SK-N-MC (cell line): Measurements from ENCODE around the gene GMCL2.
A peak's percentile ranks its signal among the peaks of the same experiment; 100 is the strongest.

ENCODE experiments used
- DNase-seq: peaks from one replicate; pipeline ENCODE4 v3.0.0-alpha.2; 2011; ENCODE audit warnings: low read depth, low spot score
- H3K27ac ChIP-seq: fragments of 200-600 bp; sonication (generic); 2 replicates; pipeline ENCODE4 v1.5.1; 2016; ENCODE audit warnings: mixed run types
- H3K36me3 ChIP-seq: fragments of 200-600 bp; sonication (generic); 2 replicates; pipeline ENCODE4 v1.6.1; 2017; ENCODE audit warnings: antibody characterized with exemption, low read length, mixed read lengths; ENCODE audit not compliant: insufficient read depth
- H3K4me3 ChIP-seq: fragments of 200-600 bp; sonication (generic); 2 replicates; pipeline ENCODE4 v1.5.1; 2016
- H3K9ac ChIP-seq: fragments of 200-600 bp; sonication (generic); 2 replicates; pipeline ENCODE4 v1.8.0; 2017; ENCODE audit warnings: mixed run types, mixed read lengths; ENCODE audit not compliant: insufficient read length
- H3K9me3 ChIP-seq: fragments of 200-600 bp; sonication (generic); 2 replicates; pipeline ENCODE4 v1.6.1; 2017; ENCODE audit warnings: low read depth, mild to moderate bottlenecking, antibody characterized with exemption, low read length, moderate library complexity, mixed read lengths
- EZH2 ChIP-seq: fragments of 200-600 bp; sonication (generic); IDR thresholded peaks from one replicate; pipeline ENCODE4 v1.6.1; 2017; ENCODE audit warnings: antibody characterized with exemption
- FOXP2 ChIP-seq: optimal IDR thresholded peaks from 2 replicates; pipeline ENCODE3; 2011; ENCODE audit warnings: mild to moderate bottlenecking, moderate library complexity; ENCODE audit not compliant: insufficient read depth; ENCODE audit errors: extremely low read length, control extremely low read depth
- POLR2AphosphoS5 ChIP-seq: IDR thresholded peaks from 2 replicates; pipeline ENCODE4 v1.6.1; 2012; ENCODE audit warnings: mild to moderate bottlenecking, low read depth, low read length, borderline replicate concordance

GMCL2 gene

GRCh38 chr5:178189433-178189832 lies 2.3 kb upstream of the GMCL2 start:
- no peaks in the 10 kb centered on the region for H3K9me3 ChIP-seq
- no peak for DNase-seq
- H3K9ac ChIP-seq = no peak overlapping the region
- no peak overlapping the region for H3K4me3 ChIP-seq
- TF ChIP-seq FOXP2 (no peak), POLR2AphosphoS5 (no peak), EZH2 (no peak)
- H3K36me3 ChIP-seq = no peaks in the 10 kb centered on the region
- no peak overlapping the region for H3K27ac ChIP-seq

GRCh38 chr5:178186427-178186826 lies 744 bp downstream of the GMCL2 start:
- Histone ChIP-seq H3K36me3 (no peaks in the 10 kb centered on the region), H3K9me3 (no peaks in the 10 kb centered on the region), H3K4me3 (no peak overlapping the region), H3K9ac (no peak overlapping the region), H3K27ac (peak overlapping the region; percentile 74)
- TF ChIP-seq FOXP2 = no peak
- no peak for TF ChIP-seq EZH2
- no peak for TF ChIP-seq POLR2AphosphoS5
- no peak for DNase-seq

- no peak for TF ChIP-seq FOXP2
- no peak for TF ChIP-seq POLR2AphosphoS5
- H3K27ac ChIP-seq = no peak overlapping the region
- H3K9me3 ChIP-seq = no peaks in the 10 kb centered on the region
- H3K4me3 ChIP-seq = no peak overlapping the region
- no peak overlapping the region for H3K9ac ChIP-seq
- H3K36me3 ChIP-seq = no peaks in the 10 kb centered on the region
- DNase-seq = no peak
Observed at GRCh38 chr5:178182158-178182876, 4.9 kb downstream of the GMCL2 start.

DNA sequence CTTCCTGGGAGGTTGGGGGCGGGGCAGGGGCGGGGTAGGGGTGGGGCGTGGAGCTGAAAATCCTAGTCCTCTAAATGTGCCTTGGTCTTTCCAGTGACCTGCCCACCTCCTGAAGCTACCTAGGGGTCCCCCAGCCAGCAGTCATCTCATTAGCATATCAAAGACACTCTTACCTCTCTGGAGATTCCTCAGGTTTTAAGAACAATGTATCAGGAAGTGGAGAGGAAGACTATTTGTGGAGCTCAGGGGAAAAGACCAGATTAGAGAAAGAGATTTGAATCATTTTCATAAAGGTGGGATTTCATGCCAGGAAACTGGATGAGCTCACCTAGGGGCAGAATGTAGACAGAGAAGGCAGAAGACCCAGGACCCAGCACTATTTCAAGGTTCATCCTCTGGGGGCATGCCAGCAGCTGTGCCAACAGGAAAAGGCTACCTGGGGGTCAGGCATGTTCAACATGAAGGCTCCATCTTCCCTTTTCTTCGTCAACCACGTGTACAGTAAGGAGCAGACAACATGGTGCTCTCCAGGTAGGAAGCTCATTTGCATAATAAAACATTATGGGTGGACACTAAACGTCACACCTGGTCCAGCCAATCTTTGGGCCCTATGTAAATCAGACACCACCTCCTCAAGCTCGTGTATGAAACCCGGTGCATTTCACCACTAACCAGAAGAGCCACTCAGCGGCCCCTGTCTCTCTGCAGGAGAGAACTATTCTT lies 6.9 kb downstream of the GMCL2 start:
- no peaks in the 10 kb centered on the region for H3K9me3 ChIP-seq
- TF ChIP-seq POLR2AphosphoS5 (no peak), EZH2 (no peak), FOXP2 (no peak)
- DNase-seq = no peak
- no peak overlapping the region for H3K27ac ChIP-seq
- H3K36me3 ChIP-seq = no peaks in the 10 kb centered on the region
- no peak overlapping the region for H3K9ac ChIP-seq
- H3K4me3 ChIP-seq = no peak overlapping the region

DNA sequence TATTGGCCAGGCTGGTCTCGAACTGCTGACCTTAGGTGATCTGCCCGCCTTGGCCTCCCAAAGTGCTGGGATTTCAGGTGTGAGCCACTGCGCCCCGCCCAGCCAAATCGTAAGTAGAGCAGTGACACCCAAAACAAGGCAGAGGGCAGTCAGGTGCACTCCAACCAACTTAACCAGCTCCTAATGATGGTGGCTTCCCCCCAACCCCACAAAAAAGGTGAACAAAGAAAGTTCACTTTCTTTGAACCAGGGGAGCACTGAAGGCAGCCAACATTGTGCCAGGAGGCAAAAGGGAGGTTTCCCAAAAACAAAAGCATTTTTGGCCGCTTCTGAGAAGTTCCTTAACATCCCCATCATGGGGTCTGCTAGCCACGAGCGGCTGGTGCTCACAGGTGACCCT lies 9.6 kb downstream of the GMCL2 start:
- Histone ChIP-seq H3K27ac (no peak overlapping the region), H3K9me3 (no peaks in the 10 kb centered on the region), H3K36me3 (no peaks in the 10 kb centered on the region), H3K4me3 (no peak overlapping the region), H3K9ac (no peak overlapping the region)
- DNase-seq = no peak
- no peak for TF ChIP-seq POLR2AphosphoS5

DNA sequence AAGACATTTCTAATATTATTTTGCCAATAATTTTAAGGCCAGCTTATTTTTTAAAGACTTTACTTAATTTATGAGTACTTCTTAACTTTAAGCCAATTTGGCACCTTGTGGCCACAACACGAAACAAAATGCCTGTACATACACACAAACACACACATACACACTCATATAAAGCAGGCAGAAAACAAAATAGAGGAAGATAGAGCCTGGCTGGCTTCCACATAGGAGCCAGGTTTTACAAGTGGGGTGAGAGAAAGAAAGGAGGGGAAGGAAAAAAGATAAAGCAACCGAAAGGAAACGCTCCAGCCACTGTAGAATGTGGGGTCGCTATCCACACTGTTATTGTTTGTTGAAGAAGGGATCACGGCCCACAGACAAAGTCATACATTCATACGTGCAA lies 10.4 kb downstream of the GMCL2 start:
- TF ChIP-seq FOXP2 (no peak), POLR2AphosphoS5 (no peak), EZH2 (no peak)
- DNase-seq = no peak
- H3K4me3 ChIP-seq = no peak overlapping the region
- no peaks in the 10 kb centered on the region for H3K36me3 ChIP-seq
- H3K9me3 ChIP-seq = no peaks in the 10 kb centered on the region
- no peak overlapping the region for H3K27ac ChIP-seq
- no peak overlapping the region for H3K9ac ChIP-seq

DNA sequence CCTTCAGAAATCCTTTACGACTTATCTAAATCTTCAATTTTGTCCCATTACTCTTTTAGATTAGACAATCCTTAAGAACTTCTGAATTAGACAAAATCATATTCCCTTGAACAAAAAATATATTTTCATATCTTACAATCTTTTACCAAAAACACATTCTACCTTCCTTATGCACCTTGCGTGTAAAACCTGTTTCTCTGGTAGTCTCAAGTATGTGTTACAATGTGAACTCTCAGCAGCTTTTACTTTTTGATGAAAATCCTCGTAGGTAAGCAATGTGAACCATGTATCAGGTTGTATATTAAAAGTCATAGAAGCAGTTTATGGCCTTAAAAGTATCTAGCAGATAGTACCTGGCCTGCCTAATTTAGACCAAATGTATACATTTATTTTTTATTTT lies 12.7 kb downstream of the GMCL2 start:
- TF ChIP-seq POLR2AphosphoS5 (no peak), EZH2 (no peak), FOXP2 (no peak)
- Histone ChIP-seq H3K9ac (no peak overlapping the region), H3K36me3 (no peaks in the 10 kb centered on the region), H3K4me3 (no peak overlapping the region), H3K9me3 (no peaks in the 10 kb centered on the region), H3K27ac (no peak overlapping the region)
- no peak for DNase-seq

DNA sequence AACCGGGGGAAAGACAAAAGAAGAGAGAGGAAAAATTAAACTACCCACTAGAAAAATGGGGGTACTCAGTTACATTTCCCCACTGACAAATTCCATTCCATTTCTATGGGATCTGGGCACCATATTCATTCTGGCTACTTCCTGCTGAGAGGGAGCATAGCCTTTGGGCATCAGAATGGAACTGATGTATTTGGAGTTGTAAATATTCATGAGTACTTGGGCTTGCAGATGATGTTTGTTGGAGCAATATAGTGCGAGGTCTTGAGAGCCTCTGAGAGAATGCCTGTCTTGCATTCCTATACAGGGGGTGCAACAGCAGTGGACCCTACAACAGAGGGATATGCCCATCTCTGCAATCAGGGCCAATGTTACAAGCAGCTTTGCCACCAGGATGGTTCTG lies 16.7 kb downstream of the GMCL2 start:
- H3K36me3 ChIP-seq = no peaks in the 10 kb centered on the region
- TF ChIP-seq FOXP2 (no peak), EZH2 (no peak), POLR2AphosphoS5 (no peak)
- no peak for DNase-seq
- H3K27ac ChIP-seq = no peak overlapping the region
- H3K4me3 ChIP-seq = no peak overlapping the region
- no peak overlapping the region for H3K9ac ChIP-seq
- H3K9me3 ChIP-seq = no peaks in the 10 kb centered on the region
